ENCODE results near the gene ARHGEF25. TPM values are rescaled to one million over a fixed set of nuclear protein-coding genes. Genes with fewer than 3 reads are reported as not detected.
A peak's percentile ranks its signal among the peaks of the same experiment; 100 is the strongest.

ARHGEF25 gene
- total and polyA plus RNA-seq, 2 of the 13 experiments (the other 11 are each of a cell fraction or from before 2014, with no cell fraction given) = 11.5 to 12.5 TPM

DNA sequence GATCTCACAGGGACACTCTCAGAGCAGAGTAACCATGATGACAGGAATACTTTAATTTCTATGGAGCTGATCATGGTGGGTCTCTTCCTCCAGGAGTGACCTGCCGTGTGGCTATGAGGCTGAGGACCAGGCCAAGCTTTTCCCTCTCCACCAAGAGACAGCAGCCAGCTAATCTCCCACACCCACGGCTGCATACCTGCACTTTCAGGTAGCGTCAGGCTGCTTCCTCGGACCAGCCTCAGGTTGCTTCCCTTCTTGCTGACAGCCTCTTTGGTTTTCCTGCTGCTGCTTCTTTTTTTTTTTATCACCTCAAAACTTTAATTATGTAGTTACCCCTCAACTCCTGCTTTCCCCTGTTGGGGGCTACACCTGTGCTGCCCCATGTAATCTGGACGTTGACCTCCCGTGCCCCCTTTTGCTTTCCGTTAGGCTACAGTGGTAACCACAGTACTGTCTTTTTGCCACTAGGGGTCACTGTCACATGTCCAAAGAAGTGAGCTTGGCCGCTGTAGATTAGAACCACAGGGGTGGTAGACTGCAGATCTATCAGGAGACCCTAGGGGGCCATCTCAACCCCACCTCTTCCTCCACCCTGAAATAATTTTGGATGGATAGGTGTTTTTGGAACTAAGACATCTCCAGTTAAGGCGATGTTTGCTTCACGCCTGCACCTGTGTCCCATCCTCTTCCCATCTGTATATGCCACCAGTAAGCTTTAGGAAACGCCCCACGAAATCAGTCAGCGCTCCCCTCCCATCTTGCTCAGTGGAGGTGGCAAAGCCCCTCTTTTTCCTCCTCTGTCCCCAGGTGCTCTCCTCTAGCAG is 28.0 kb upstream of the ARHGEF25 start (continued):
- TF ChIP-seq ZNF577 (CRISPR knock-in tag; IDR thresholded peaks at IDR 0.05; ENCODE audit: borderline replicate concordance, low read depth) = no peak
- 0 out of 2 replicates have a peak, but pooled peaks have one; percentile 16 for TF ChIP-seq KAT8 (CRISPR knock-in tag; IDR thresholded peaks at IDR 0.05)
- no peak for TF ChIP-seq ZNF34 (CRISPR knock-in tag; IDR thresholded peaks at IDR 0.05; ENCODE audit: borderline replicate concordance)
- TF ChIP-seq ZNF317 (CRISPR knock-in tag; IDR thresholded peaks at IDR 0.05) = no peak
- TF ChIP-seq, protein P1, sequence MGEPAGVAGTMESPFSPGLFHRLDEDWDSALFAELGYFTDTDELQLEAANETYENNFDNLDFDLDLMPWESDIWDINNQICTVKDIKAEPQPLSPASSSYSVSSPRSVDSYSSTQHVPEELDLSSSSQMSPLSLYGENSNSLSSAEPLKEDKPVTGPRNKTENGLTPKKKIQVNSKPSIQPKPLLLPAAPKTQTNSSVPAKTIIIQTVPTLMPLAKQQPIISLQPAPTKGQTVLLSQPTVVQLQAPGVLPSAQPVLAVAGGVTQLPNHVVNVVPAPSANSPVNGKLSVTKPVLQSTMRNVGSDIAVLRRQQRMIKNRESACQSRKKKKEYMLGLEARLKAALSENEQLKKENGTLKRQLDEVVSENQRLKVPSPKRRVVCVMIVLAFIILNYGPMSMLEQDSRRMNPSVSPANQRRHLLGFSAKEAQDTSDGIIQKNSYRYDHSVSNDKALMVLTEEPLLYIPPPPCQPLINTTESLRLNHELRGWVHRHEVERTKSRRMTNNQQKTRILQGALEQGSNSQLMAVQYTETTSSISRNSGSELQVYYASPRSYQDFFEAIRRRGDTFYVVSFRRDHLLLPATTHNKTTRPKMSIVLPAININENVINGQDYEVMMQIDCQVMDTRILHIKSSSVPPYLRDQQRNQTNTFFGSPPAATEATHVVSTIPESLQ (CRISPR knock-in tag; conservative IDR thresholded peaks at IDR 0.05) = no peak
- TF ChIP-seq ZNF567 (CRISPR knock-in tag; IDR thresholded peaks at IDR 0.05; ENCODE audit: borderline replicate concordance) = no peak
- TF ChIP-seq, protein P2, sequence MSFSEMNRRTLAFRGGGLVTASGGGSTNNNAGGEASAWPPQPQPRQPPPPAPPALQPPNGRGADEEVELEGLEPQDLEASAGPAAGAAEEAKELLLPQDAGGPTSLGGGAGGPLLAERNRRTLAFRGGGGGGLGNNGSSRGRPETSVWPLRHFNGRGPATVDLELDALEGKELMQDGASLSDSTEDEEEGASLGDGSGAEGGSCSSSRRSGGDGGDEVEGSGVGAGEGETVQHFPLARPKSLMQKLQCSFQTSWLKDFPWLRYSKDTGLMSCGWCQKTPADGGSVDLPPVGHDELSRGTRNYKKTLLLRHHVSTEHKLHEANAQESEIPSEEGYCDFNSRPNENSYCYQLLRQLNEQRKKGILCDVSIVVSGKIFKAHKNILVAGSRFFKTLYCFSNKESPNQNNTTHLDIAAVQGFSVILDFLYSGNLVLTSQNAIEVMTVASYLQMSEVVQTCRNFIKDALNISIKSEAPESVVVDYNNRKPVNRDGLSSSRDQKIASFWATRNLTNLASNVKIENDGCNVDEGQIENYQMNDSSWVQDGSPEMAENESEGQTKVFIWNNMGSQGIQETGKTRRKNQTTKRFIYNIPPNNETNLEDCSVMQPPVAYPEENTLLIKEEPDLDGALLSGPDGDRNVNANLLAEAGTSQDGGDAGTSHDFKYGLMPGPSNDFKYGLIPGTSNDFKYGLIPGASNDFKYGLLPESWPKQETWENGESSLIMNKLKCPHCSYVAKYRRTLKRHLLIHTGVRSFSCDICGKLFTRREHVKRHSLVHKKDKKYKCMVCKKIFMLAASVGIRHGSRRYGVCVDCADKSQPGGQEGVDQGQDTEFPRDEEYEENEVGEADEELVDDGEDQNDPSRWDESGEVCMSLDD (CRISPR knock-in tag; IDR thresholded peaks at IDR 0.05; ENCODE audit: borderline replicate concordance) = no peak
- TF ChIP-seq, protein P3, sequence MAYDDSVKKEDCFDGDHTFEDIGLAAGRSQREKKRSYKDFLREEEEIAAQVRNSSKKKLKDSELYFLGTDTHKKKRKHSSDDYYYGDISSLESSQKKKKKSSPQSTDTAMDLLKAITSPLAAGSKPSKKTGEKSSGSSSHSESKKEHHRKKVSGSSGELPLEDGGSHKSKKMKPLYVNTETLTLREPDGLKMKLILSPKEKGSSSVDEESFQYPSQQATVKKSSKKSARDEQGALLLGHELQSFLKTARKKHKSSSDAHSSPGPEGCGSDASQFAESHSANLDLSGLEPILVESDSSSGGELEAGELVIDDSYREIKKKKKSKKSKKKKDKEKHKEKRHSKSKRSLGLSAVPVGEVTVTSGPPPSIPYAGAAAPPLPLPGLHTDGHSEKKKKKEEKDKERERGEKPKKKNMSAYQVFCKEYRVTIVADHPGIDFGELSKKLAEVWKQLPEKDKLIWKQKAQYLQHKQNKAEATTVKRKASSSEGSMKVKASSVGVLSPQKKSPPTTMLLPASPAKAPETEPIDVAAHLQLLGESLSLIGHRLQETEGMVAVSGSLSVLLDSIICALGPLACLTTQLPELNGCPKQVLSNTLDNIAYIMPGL (CRISPR knock-in tag; IDR thresholded peaks at IDR 0.05; ENCODE audit: borderline replicate concordance in 1 of 2, low read depth in 1 of 2) = peak; percentile 63 to 81; a peak in 3 of 4 replicates
- 0 out of 2 replicates have a peak, but pooled peaks have one; percentile 10 for TF ChIP-seq FOXA3 (CRISPR knock-in tag; IDR thresholded peaks at IDR 0.05)
- TF ChIP-seq, protein P4, sequence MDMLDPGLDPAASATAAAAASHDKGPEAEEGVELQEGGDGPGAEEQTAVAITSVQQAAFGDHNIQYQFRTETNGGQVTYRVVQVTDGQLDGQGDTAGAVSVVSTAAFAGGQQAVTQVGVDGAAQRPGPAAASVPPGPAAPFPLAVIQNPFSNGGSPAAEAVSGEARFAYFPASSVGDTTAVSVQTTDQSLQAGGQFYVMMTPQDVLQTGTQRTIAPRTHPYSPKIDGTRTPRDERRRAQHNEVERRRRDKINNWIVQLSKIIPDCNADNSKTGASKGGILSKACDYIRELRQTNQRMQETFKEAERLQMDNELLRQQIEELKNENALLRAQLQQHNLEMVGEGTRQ (IDR thresholded peaks at IDR 0.05; ENCODE audit: low read depth, low read length) = no peak
- TF ChIP-seq, protein P4 (CRISPR knock-in tag; IDR thresholded peaks at IDR 0.05; ENCODE audit: borderline replicate concordance) = no peak
- TF ChIP-seq, protein P5, sequence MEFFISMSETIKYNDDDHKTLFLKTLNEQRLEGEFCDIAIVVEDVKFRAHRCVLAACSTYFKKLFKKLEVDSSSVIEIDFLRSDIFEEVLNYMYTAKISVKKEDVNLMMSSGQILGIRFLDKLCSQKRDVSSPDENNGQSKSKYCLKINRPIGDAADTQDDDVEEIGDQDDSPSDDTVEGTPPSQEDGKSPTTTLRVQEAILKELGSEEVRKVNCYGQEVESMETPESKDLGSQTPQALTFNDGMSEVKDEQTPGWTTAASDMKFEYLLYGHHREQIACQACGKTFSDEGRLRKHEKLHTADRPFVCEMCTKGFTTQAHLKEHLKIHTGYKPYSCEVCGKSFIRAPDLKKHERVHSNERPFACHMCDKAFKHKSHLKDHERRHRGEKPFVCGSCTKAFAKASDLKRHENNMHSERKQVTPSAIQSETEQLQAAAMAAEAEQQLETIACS (CRISPR knock-in tag; IDR thresholded peaks at IDR 0.05) = no peak
- TF ChIP-seq RFXAP (CRISPR knock-in tag; IDR thresholded peaks at IDR 0.05; ENCODE audit: borderline replicate concordance) = no peak
- TF ChIP-seq ZNF331 (CRISPR knock-in tag; IDR thresholded peaks at IDR 0.05) = peak; percentile 19; the same call in 1 of the 2 replicates
- no peak for TF ChIP-seq ZNF230 (CRISPR knock-in tag; IDR thresholded peaks at IDR 0.05)
- peak; percentile 51; the same call in 1 of the 2 replicates for TF ChIP-seq ZBTB7B (CRISPR knock-in tag; IDR thresholded peaks at IDR 0.05)
- TF ChIP-seq POLR2A (IDR thresholded peaks at IDR 0.05; ENCODE audit: insufficient read depth in 1 of 2, low read depth in 2 of 2, low read length in 2 of 2) = no peak
- TF ChIP-seq CBX5 (CRISPR knock-in tag; IDR thresholded peaks at IDR 0.05; ENCODE audit: borderline replicate concordance) = no peak
